Loucy (cell line): ENCODE results near the gene MRPL21.

ENCODE experiments used
- H2AFZ ChIP-seq: fragments of 200-600 bp; sonication (generic); 2 replicates; pipeline ENCODE4 v1.6.0; 2016; ENCODE audit warnings: antibody characterized with exemption, mild to moderate bottlenecking, low read length, moderate library complexity
- H3F3A ChIP-seq: fragments of 200-600 bp; 2 replicates; pipeline ENCODE4 v1.6.0; 2016; ENCODE audit warnings: antibody characterized with exemption, low read depth, mild to moderate bottlenecking
- H3K27me3 ChIP-seq: fragments of 200-600 bp; sonication (generic); 2 replicates; pipeline ENCODE4 v1.6.1; 2014; ENCODE audit warnings: low read length, mild to moderate bottlenecking; ENCODE audit not compliant: insufficient read depth, poor library complexity, severe bottlenecking
- H3K36me3 ChIP-seq: fragments of 200-600 bp; sonication (generic); 2 replicates; pipeline ENCODE4 v1.6.1; 2016; ENCODE audit warnings: low read length; ENCODE audit not compliant: insufficient read depth
- H3K4me1 ChIP-seq: fragments of 200-600 bp; sonication (generic); 2 replicates; pipeline ENCODE4 v1.5.1; 2014; ENCODE audit warnings: low read length, mild to moderate bottlenecking; ENCODE audit not compliant: insufficient read depth, poor library complexity, severe bottlenecking
- H3K4me2 ChIP-seq: fragments of 200-600 bp; sonication (generic); 2 replicates; pipeline ENCODE4 v1.6.0; 2014; ENCODE audit warnings: antibody characterized with exemption, low read length, low read depth, mild to moderate bottlenecking; ENCODE audit not compliant: poor library complexity, severe bottlenecking
- H3K4me3 ChIP-seq: fragments of 200-600 bp; sonication (generic); 2 replicates; pipeline ENCODE4 v1.5.1; 2014; ENCODE audit warnings: low read length, mild to moderate bottlenecking, mixed read lengths; ENCODE audit not compliant: poor library complexity, severe bottlenecking
- H3K79me2 ChIP-seq: fragments of 200-600 bp; sonication (generic); 2 replicates; pipeline ENCODE4 v1.6.1; 2014; ENCODE audit warnings: low read length; ENCODE audit not compliant: insufficient read depth
- H3K9ac ChIP-seq: fragments of 200-600 bp; sonication (generic); 2 replicates; pipeline ENCODE4 v1.6.0; 2014; ENCODE audit warnings: mild to moderate bottlenecking, low read depth, low read length, moderate library complexity; ENCODE audit not compliant: poor library complexity, severe bottlenecking
- H3K9me2 ChIP-seq: fragments of 200-600 bp; sonication (generic); replicated peaks from 2 replicates; pipeline ENCODE4 v1.6.1; 2016; ENCODE audit warnings: low read depth, low read length, mixed read lengths
- H3K9me3 ChIP-seq: fragments of 200-600 bp; sonication (generic); 2 replicates; pipeline ENCODE4 v1.6.1; 2014; ENCODE audit warnings: mild to moderate bottlenecking, antibody characterized with exemption, low read length, low read depth; ENCODE audit not compliant: insufficient read depth
- H4K20me1 ChIP-seq: fragments of 200-600 bp; sonication (generic); 2 replicates; pipeline ENCODE4 v1.6.0; 2014; ENCODE audit warnings: antibody characterized with exemption, low read length, mild to moderate bottlenecking; ENCODE audit not compliant: insufficient read depth, poor library complexity, severe bottlenecking
- EZH2phosphoT487 ChIP-seq: fragments of 200-600 bp; IDR thresholded peaks from 2 replicates; pipeline ENCODE4 v1.6.1; 2018; ENCODE audit warnings: antibody characterized with exemption, mild to moderate bottlenecking, moderate library complexity, borderline replicate concordance
- TF ChIP-seq, protein P1 (sequence below): fragments of 200-600 bp; sonication (generic); conservative IDR thresholded peaks from 2 replicates; pipeline ENCODE4 v1.5.1; 2014; ENCODE audit warnings: mild to moderate bottlenecking, antibody characterized with exemption, low read length

MRPL21 gene

GRCh38 chr11:68938816-68939582, 35.4 kb upstream of the MRPL21 start:
- no peaks in the 10 kb centered on the region for H3K9me3 ChIP-seq

DNA sequence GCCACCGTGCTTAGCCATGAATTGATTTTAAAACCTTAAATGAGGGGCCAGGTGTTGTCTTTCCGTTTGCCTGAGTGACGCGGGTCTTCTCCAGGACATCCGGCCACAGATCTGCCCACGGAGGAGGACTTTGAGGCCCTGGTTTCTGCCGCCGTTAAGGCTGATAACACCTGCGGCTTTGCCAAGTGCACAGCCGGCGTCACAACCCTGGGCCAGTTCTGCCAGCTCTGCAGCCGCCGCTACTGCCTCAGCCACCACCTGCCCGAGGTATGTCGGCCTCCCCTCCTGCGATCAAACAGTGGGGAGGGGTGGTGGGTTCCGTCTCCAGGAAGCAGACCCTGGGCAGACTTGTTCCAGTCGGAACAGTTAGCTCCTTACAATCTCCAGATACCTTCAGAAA, 34.5 kb upstream of the MRPL21 start:
- H2AFZ ChIP-seq: no peak overlapping the region
- no peaks in the 10 kb centered on the region for H4K20me1 ChIP-seq
- H3K36me3 ChIP-seq: peaks cover 25% of the 10 kb centered on the region; the same call in 1 of the 2 replicates
- no peak overlapping the region for H3K4me3 ChIP-seq
- H3K4me1 ChIP-seq: no peaks in the 10 kb centered on the region
- no peaks in the 10 kb centered on the region for H3K9me3 ChIP-seq
- TF ChIP-seq EZH2phosphoT487: no peak
- TF ChIP-seq, protein P1, sequence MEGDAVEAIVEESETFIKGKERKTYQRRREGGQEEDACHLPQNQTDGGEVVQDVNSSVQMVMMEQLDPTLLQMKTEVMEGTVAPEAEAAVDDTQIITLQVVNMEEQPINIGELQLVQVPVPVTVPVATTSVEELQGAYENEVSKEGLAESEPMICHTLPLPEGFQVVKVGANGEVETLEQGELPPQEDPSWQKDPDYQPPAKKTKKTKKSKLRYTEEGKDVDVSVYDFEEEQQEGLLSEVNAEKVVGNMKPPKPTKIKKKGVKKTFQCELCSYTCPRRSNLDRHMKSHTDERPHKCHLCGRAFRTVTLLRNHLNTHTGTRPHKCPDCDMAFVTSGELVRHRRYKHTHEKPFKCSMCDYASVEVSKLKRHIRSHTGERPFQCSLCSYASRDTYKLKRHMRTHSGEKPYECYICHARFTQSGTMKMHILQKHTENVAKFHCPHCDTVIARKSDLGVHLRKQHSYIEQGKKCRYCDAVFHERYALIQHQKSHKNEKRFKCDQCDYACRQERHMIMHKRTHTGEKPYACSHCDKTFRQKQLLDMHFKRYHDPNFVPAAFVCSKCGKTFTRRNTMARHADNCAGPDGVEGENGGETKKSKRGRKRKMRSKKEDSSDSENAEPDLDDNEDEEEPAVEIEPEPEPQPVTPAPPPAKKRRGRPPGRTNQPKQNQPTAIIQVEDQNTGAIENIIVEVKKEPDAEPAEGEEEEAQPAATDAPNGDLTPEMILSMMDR: no peak
- no peaks in the 10 kb centered on the region for H3K9me2 ChIP-seq
- no peaks in the 10 kb centered on the region for H3K27me3 ChIP-seq
- H3K79me2 ChIP-seq: no peaks in the 10 kb centered on the region
- no peak overlapping the region for H3K4me2 ChIP-seq
- no peaks in the 10 kb centered on the region for H3F3A ChIP-seq
- H3K9ac ChIP-seq: no peak overlapping the region

More at GRCh38 chr11:68938816-68939582, 35.4 kb upstream of the MRPL21 start:
- Histone ChIP-seq H3K36me3 (peaks cover 21% of the 10 kb centered on the region; the same call in 1 of the 2 replicates), H3K4me1 (no peaks in the 10 kb centered on the region), H4K20me1 (no peaks in the 10 kb centered on the region), H3K79me2 (no peaks in the 10 kb centered on the region), H3F3A (no peaks in the 10 kb centered on the region), H3K9ac (no peak overlapping the region), H3K4me3 (no peak overlapping the region), H3K4me2 (no peak overlapping the region), H2AFZ (no peak overlapping the region), H3K27me3 (no peaks in the 10 kb centered on the region), H3K9me2 (no peaks in the 10 kb centered on the region)
- TF ChIP-seq EZH2phosphoT487: no peak
- TF ChIP-seq, protein P1: no peak

GRCh38 chr11:68936676-68937620, 33.3 kb upstream of the MRPL21 start:
- Histone ChIP-seq H3K36me3 (peaks cover 25% of the 10 kb centered on the region; the same call in 1 of the 2 replicates), H3K4me1 (no peaks in the 10 kb centered on the region), H3K4me3 (no peak overlapping the region), H2AFZ (no peak overlapping the region), H4K20me1 (no peaks in the 10 kb centered on the region), H3K79me2 (no peaks in the 10 kb centered on the region), H3K27me3 (no peaks in the 10 kb centered on the region), H3K9ac (no peak overlapping the region), H3K9me2 (no peaks in the 10 kb centered on the region), H3K9me3 (no peaks in the 10 kb centered on the region), H3F3A (no peaks in the 10 kb centered on the region), H3K4me2 (no peak overlapping the region)
- TF ChIP-seq, protein P1: no peak
- TF ChIP-seq EZH2phosphoT487: no peak
